ENCODE measurements around the gene PFDN6. TPM values are rescaled to one million over a fixed set of nuclear protein-coding genes. Genes with fewer than 3 reads are reported as not detected.
A peak's percentile ranks its signal among the peaks of the same experiment; 100 is the strongest.

PFDN6 gene
- total and polyA plus RNA-seq, 2 of the 13 experiments (the other 11 are each of a cell fraction or from before 2014, with no cell fraction given) = 75.5 to 87.0 TPM

DNA sequence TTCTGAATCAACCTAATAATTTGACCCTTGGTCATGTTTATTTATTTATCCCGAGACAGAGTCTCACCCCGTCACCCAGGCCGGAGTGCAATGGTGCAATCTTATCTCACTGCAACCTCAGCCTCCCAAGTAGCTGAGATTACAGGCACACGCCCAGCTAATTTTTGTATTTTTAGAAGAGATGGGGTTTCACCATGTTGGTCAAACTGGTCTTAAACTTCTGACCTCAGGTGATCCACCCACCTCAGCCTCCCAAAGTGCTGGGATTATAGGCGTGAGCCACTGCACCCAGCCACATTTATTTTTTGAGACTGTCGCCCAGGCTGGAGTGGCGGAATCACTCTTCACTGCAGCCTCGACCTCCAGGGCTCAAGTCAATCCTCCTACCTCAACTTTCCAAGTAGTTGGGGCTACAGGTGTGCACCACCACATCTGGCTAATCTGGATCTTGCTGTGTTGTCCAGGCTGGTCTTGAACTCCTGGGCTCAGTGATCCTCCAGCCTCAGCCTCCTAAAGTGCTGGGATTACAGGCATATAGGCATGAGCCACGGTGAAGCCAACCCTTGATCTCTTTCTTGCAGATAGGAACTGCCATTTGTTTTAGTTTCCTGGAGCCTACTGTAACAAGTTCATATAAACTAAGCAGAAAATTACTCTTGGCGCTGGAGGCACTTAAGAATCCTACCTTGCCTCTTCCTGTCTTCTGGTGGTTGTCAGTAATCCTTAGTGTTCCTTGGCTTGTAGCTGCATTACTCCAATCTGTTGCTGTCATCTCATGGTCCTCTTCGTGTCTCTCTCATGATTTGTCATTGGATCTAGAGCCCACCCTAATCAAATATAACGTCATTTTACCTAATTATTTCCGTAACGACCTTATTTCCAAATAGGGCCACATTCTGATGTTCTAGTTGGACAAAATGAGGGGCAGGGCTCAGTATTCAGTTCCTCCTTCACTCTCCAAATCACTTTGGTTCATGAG, 15.2 kb upstream of the PFDN6 start (continued):
- TF ChIP-seq DR1 (CRISPR knock-in tag; IDR thresholded peaks at IDR 0.05) (no peak), BCL6 (CRISPR knock-in tag; IDR thresholded peaks at IDR 0.05) (no peak), NFE2L1 (CRISPR knock-in tag; IDR thresholded peaks at IDR 0.05; ENCODE audit: borderline replicate concordance) (no peak), NR3C1 (CRISPR knock-in tag; IDR thresholded peaks at IDR 0.05) (no peak), DNMT1 (CRISPR knock-in tag; IDR thresholded peaks at IDR 0.05) (0 out of 2 replicates have a peak, but pooled peaks have one; percentile 51), SNRNP70 (IDR thresholded peaks at IDR 0.05; ENCODE audit: low read depth, low read length) (no peak), HIVEP1 (CRISPR knock-in tag; IDR thresholded peaks at IDR 0.05) (no peak), TRIM24 (CRISPR knock-in tag; IDR thresholded peaks at IDR 0.05) (no peak), ZNF121 (CRISPR knock-in tag; IDR thresholded peaks at IDR 0.05) (peak; percentile 92), ZNF598 (CRISPR knock-in tag; IDR thresholded peaks at IDR 0.05; ENCODE audit: borderline replicate concordance) (peak; percentile 71; the same call in 1 of the 2 replicates), ARNTL (CRISPR knock-in tag; IDR thresholded peaks at IDR 0.05) (no peak), MBD4 (IDR thresholded peaks at IDR 0.05; ENCODE audit: borderline replicate concordance, low read length) (0 out of 2 replicates have a peak, but pooled peaks have one; percentile 26), ZMYM2 (CRISPR knock-in tag; IDR thresholded peaks at IDR 0.05) (no peak)
- TF ChIP-seq, protein P1, sequence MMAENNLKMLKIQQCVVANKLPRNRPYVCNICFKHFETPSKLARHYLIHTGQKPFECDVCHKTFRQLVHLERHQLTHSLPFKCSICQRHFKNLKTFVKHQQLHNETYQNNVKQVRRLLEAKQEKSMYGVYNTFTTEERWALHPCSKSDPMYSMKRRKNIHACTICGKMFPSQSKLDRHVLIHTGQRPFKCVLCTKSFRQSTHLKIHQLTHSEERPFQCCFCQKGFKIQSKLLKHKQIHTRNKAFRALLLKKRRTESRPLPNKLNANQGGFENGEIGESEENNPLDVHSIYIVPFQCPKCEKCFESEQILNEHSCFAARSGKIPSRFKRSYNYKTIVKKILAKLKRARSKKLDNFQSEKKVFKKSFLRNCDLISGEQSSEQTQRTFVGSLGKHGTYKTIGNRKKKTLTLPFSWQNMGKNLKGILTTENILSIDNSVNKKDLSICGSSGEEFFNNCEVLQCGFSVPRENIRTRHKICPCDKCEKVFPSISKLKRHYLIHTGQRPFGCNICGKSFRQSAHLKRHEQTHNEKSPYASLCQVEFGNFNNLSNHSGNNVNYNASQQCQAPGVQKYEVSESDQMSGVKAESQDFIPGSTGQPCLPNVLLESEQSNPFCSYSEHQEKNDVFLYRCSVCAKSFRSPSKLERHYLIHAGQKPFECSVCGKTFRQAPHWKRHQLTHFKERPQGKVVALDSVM (CRISPR knock-in tag; IDR thresholded peaks at IDR 0.05) = peak; percentile 46; the same call in 1 of the 2 replicates
- TF ChIP-seq, protein P2, sequence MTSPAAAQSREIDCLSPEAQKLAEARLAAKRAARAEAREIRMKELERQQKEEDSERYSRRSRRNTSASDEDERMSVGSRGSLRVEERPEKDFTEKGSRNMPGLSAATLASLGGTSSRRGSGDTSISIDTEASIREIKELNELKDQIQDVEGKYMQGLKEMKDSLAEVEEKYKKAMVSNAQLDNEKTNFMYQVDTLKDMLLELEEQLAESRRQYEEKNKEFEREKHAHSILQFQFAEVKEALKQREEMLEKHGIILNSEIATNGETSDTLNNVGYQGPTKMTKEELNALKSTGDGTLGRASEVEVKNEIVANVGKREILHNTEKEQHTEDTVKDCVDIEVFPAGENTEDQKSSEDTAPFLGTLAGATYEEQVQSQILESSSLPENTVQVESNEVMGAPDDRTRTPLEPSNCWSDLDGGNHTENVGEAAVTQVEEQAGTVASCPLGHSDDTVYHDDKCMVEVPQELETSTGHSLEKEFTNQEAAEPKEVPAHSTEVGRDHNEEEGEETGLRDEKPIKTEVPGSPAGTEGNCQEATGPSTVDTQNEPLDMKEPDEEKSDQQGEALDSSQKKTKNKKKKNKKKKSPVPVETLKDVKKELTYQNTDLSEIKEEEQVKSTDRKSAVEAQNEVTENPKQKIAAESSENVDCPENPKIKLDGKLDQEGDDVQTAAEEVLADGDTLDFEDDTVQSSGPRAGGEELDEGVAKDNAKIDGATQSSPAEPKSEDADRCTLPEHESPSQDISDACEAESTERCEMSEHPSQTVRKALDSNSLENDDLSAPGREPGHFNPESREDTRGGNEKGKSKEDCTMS (CRISPR knock-in tag; conservative IDR thresholded peaks at IDR 0.05) = no peak
- TF ChIP-seq, protein P3, sequence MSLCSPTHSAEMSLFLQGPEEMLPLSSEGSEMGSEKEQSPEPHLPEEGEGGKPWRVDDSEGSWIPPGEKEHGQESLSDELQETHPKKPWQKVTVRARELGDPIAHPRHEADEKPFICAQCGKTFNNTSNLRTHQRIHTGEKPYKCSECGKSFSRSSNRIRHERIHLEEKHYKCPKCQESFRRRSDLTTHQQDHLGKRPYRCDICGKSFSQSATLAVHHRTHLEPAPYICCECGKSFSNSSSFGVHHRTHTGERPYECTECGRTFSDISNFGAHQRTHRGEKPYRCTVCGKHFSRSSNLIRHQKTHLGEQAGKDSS (CRISPR knock-in tag; IDR thresholded peaks at IDR 0.05; ENCODE audit: borderline replicate concordance, low read depth) = no peak
- TF ChIP-seq, protein P4, sequence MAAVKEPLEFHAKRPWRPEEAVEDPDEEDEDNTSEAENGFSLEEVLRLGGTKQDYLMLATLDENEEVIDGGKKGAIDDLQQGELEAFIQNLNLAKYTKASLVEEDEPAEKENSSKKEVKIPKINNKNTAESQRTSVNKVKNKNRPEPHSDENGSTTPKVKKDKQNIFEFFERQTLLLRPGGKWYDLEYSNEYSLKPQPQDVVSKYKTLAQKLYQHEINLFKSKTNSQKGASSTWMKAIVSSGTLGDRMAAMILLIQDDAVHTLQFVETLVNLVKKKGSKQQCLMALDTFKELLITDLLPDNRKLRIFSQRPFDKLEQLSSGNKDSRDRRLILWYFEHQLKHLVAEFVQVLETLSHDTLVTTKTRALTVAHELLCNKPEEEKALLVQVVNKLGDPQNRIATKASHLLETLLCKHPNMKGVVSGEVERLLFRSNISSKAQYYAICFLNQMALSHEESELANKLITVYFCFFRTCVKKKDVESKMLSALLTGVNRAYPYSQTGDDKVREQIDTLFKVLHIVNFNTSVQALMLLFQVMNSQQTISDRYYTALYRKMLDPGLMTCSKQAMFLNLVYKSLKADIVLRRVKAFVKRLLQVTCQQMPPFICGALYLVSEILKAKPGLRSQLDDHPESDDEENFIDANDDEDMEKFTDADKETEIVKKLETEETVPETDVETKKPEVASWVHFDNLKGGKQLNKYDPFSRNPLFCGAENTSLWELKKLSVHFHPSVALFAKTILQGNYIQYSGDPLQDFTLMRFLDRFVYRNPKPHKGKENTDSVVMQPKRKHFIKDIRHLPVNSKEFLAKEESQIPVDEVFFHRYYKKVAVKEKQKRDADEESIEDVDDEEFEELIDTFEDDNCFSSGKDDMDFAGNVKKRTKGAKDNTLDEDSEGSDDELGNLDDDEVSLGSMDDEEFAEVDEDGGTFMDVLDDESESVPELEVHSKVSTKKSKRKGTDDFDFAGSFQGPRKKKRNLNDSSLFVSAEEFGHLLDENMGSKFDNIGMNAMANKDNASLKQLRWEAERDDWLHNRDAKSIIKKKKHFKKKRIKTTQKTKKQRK (IDR thresholded peaks at IDR 0.05; ENCODE audit: low read length) = no peak
- TF ChIP-seq, protein P5, sequence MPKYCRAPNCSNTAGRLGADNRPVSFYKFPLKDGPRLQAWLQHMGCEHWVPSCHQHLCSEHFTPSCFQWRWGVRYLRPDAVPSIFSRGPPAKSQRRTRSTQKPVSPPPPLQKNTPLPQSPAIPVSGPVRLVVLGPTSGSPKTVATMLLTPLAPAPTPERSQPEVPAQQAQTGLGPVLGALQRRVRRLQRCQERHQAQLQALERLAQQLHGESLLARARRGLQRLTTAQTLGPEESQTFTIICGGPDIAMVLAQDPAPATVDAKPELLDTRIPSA (CRISPR knock-in tag; IDR thresholded peaks at IDR 0.05; ENCODE audit: borderline replicate concordance) = no peak
